ENCODE measurements around the gene MYH7B.

The MYH7B gene

DNA sequence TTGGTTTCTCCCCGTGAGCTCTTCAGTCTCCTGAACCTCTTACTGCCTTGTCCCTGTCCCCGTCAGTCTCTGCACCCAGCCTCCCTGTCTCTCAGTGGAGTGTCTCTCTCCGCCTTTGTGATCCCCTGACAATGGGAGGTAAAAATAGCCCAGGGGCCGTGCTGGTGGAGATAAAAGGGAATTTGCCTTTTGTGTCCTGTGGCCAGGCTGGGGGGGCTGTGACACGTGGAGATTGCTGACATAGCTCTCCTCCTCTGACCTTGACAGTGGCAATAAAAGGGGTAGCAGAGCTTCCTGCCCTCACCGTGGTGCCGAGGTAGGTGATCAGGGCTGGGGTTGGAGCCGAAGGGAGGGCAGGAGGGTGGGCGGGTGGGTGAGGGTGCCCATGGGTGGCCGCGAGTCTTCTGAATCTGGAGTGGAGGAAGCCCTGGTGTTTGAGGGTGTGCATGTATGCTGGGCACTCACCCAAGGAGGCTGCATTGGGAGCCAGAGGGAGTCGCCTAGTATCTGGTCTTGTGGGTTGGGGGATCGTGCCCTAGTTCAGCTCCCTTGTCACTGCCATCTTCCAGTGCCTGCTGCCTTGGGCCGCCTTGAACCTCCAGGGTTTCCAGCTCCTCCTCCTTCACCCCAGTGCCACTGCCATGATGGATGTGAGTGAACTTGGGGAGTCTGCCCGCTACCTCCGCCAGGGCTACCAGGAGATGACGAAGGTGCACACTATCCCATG lies 21.9 kb downstream of the MYH7B start:
- no peak for DNase-seq (ENCODE audit: low read depth)

DNA sequence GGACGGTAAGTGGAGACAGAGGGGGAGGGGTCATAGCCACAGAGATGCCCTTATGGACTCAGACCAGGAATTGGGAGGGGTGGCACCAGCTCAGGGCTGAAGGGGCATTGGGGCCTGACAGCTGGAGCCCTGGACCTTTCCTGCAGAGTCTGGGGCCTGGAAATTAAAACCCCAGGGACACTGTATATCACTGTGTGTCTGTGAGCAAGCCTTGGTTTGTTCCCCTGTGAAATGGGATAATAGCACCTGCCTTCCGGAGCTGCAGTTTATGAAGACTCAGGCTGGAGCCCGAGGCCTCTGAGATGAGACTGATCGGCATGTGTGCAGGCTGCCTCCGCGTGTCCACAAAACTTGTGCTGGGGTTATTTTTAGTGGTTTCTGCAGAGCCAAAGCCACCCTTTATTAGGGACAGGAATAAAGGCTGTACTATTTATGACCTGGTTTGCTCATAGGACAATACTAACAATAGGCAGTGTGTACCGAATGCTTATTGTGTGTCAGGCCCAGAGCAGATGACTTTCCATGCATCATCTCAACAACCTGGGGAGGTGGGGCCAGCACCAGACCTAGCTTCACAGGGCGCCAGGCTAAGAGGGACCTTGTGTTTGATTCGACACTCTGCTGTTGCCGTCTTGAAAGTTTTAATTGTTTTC lies 22.6 kb downstream of the MYH7B start:
- no peak for DNase-seq (ENCODE audit: low read depth)

DNA sequence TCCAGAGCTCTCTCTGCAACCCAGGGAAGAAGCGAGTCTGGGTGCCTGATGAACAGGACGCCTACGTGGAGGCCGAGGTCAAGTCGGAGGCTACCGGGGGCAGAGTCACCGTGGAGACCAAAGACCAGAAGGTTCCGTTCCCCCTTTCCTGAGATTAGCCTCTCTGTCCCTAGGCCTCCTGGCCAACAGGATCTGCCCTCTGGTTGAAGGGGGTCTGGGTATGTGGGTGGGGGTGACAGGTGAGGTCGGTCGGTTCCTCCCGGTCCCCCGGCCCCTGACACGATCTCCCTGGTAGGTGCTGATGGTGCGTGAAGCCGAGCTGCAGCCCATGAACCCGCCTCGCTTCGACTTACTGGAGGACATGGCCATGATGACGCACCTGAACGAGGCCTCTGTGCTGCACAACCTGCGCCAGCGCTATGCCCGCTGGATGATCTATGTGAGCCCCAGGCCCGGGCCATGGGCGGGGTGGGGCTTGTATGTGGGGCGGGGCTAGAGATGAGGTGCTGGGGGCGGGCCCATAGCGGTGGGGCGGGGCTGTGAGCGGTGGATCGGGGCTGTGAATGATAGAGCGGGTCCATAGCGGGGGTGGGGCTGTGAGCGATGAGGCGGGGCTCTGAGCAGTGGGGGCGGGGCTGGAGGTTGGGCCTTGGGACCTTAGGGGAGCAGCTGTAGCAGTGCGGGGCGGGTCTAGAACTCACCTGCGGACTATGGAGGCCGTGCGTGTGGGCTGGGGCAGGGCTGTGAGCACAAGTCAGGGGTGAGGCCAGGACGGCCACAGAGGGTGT lies 23.9 kb downstream of the MYH7B start:
- DNase-seq (ENCODE audit: low read depth): no peak

DNA sequence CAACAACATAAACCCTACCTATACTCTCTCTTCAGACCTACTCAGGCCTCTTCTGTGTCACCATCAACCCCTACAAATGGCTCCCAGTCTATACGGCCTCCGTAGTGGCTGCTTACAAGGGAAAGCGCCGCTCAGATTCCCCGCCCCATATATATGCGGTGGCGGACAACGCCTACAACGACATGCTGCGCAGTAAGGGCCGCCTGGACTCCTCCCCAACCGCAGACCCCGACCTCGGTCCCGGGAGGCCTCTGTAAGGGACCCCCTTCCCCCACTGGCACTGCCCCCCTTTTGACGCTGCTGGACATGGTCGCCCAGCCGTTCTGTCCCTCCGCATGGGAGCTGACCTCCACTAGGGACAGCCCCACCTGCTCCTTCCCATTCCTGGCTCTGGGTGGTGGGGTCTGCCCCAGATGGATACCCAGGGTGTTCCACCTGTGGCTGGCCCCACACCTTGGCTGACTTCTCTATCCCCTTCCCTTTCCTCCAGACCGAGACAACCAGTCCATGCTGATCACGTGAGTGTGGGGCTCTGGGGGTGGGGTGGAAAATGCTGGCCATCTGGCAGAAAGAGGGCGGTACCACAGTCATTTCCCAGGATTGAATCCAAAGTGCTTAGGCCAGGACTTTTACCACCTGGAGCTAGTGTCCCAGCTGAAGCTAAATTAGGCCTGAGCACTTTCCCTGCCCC lies 25.0 kb downstream of the MYH7B start:
- no peak for DNase-seq (ENCODE audit: low read depth)

DNA sequence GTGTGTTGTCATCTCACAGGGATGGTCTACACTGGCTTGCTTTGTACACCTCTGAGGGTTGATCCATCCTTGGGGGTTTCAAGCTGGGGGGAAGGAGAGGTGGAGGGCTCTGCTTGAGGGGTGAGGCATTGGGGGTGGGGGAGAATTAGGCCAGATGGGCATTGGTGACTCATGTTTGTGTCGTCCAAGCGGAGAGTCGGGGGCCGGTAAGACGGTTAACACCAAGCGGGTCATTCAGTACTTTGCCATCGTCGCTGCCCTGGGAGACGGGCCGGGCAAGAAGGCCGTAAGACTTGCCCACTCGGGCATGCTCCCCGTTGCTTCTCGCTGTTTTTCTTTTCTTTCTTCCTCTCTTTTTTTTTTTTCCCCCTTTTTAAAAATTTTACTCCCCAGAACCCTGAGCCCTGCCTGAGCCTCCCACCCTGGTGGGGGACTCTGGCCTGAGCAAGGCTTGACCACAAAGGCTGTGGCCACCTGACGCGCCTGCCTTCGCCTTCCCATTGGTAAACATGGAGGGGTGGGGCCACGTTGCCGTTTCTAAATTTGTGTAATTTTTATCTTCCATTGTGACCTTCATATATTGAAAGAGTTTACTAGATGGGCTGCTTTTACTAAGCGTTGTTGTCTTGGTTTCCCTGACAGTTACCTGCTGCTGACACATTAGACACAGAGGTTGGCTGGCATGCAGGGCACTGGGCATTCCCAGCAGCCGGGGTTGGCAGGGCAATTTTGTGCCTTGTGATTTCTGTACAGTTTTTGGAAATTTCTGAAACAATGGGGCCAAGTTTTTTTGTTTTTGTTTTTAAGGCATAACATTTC lies 26.8 kb downstream of the MYH7B start:
- DNase-seq (ENCODE audit: low read depth): no peak

DNA sequence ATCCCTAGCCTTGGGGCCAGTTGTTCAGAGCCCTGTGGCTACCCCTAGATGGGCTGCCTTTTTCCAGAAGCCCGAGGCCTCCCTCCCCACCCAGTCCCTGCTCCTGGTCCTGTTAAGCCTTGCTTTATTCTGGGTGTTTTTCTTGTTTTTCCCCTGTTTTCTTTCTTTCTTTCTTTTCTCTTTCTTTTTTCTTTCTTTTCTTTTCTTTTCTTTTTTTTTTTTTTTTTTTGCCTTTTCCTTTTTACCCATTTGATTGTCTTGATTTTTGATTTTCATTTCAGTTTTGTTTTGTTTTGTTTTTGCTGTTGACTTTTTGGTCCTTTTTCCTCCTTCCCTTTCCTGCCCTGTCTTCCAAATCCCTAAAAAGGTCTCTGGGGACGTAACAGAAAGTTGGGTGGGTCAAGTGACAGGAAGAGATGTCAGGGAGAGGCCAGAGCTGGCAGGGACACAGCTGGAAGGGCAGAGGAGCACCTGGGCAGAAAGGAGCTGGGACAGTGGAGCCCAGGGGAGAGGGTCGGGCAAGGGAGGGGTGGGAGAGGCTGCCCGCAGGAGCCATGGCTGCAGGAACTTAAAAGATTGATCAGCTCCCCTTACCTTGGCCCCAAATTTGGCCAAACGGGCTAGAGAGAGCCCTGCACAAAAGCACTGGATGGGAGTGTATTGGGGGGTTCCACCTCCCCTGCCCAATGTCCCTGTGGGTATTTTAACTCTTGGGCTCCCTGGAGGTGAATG lies 27.6 kb downstream of the MYH7B start:
- DNase-seq (ENCODE audit: low read depth): no peak

DNA sequence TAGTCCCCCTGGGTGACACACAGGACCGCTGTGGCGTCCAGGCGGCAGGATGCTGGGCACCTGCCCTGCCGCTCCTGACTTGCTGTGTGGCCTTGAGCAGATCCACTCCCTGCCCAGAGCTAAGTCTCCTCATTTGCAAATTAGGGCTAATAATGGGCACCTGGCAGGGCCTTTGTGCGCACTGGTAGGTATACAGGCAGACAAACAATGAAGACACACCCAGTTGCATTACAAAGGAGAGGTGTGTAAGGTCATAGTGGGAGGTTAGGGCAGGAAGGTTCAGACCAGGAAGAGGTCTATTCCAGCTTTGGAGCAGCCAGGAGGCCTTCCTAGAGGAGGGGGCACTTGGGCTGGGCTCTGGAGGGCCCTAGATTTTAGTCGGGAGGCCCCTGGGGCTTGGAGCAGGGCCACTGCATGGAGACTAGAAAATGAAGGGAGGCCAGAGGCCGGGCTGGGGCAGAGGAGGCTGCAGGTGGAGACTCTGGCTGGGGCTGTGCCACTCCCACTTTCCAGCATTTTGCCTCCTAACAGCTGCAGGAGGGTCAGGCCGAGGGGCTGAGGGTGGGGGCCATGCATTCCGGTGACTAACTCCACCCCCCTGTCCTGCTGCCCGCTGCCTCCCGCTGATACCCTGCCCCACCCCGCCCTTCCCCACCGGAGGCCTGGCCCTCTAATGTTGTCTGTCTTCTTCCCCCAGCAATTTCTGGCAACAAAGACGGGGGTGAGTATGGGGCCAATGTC lies 28.5 kb downstream of the MYH7B start:
- DNase-seq (ENCODE audit: low read depth): no peak

DNA sequence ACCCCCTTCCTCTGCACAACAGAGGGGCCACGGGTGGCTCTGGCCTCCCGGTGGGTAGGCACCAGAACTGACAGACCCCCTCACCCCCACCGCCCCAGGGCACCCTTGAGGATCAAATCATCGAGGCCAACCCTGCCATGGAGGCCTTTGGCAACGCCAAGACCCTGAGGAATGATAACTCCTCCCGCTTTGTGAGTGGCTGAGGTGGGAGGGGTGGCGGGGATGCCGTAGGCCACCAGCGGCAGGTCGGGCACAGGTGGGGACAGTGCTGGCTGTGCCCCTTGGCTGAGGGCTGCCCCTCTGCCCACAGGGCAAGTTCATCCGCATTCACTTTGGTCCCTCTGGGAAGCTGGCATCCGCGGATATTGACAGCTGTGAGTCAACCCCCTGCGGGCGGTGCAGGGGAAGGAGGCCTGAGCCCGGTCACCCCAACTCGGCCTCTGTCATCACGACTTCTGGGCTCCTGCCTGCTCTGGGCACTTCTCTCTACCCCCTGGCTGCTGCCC lies 29.1 kb downstream of the MYH7B start:
- no peak for DNase-seq (ENCODE audit: low read depth)

DNA sequence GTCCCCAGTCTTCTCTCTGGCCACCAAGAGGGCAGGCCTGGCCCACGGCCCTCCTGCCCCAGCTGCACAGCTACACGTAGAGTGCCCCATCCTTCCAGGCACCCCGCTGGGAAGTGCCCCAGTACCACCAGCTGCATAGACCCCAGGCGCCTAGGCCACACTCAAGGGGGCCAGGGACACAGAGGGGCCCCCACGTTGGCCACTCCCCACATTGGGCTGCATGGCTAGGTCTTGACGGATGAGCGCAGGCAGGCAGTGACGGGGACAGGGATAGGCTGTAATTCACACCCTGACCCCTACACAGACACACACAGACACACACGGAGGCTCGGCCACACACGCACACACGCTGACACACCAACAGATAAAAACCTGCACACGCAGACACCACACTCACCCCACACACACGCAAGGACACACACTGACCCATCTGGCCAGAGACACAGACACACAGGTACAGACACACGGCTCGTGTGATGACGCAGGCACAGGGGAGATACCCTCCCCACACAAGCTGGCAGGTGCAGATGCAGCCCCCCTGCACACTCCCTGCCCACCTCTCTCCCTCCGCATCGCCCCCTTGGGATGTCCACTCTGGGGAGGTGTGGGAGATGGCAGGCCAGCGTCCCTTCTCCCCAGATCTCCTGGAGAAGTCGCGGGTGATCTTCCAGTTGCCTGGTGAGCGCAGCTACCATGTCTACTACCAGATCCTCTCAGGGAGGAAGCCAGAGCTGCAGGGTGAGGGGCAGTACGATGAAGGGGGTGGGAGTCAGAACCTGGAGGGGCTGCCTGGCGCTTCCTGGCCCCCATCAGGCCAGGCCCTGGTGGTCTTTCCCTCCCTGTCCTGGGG lies 30.0 kb downstream of the MYH7B start:
- no peak for DNase-seq (ENCODE audit: low read depth)

DNA sequence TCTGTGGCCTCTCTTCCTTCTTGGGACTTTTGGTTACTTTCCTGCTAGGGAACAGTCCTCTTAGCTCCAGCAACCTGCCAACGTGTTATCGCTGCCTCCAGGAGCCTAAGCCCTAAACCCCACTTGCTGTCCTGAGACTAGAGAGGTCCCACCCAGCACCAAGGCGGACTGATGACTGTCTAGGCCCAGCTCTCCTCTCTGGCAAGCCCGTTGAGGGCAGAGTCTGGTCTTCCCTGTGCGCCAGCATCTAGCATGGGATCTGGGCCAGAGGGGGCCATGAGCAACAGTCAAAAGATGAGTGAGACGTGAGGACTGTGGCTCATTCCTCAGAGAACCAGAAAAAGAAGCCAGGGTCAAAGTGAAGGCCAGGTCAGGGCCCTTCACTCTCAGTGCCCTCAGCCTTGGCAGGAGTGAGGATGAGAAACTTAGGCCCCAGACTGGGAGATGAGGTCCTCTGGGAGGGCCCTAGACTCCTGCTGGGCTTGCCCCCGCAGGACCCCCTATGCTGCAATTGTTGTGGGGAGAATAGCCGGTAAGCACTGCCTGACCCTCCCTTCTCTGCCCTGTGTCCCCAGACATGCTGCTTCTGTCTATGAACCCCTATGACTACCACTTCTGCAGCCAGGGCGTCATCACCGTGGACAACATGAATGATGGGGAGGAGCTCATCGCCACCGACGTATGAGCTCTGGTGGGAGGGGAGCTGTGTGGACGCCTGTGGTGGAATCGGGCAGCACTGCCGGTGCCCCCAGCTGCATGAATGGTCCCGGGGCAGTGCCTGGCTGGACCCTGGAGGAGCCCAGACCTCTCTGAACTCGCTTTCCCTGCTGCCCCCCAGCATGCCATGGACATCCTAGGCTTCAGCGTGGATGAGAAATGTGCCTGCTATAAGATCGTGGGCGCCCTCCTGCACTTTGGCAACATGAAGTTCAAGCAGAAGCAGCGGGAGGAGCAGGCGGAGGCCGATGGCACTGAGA lies 30.9 kb downstream of the MYH7B start:
- DNase-seq (ENCODE audit: low read depth): no peak

DNA sequence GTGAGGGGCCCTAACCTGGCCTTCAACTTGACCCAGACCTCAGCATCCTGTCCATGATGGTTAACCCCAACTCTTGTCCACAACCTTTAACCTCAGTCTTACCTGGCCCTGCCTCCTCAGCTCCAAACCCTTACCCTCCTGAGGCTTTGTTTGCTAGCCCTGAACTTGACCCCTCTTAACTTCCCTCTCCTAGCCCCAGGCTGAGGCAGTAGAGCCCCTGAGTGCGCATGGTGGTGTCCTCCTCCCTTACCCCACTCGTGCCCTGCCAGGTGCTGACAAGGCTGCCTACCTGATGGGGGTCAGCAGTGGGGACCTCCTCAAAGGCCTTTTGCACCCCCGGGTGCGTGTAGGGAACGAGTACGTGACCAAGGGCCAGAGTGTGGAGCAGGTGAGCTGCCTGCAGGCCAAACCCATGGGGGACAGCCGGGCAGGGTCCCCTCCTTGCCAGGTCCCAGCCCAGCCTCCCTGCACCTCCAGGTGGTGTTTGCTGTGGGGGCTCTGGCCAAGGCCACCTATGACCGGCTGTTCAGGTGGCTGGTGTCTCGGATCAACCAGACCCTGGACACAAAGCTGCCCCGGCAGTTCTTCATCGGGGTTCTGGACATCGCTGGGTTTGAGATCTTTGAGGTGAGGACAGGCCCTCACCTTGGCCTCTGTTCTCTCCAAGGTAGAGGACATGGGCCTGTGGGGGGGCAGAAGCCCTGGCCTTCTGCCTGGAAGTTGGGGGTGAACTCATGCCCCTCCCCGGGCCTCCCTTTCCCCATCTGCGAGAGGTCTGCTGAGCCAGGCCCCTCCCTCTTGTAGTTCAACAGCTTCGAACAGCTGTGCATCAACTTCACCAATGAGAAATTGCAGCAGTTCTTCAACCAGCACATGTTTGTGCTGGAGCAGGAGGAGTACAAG lies 31.9 kb downstream of the MYH7B start:
- DNase-seq (ENCODE audit: low read depth): no peak

DNA sequence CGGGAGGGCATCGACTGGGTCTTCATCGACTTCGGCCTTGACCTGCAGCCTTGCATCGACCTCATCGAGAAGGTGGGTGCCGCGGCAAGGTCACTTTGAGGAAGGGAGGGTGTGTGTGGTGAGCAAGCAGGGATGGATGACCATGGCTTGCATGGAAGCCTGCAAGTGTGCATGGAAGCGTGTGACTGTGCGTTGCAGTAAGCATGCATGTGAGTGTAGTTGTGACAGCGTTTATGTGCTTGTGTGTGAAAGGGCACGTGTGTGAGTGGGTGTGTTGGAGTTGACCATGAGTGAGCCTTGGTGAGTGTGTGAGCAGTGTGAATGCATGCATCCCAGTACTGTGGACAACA lies 32.5 kb downstream of the MYH7B start:
- DNase-seq (ENCODE audit: low read depth): no peak

DNA sequence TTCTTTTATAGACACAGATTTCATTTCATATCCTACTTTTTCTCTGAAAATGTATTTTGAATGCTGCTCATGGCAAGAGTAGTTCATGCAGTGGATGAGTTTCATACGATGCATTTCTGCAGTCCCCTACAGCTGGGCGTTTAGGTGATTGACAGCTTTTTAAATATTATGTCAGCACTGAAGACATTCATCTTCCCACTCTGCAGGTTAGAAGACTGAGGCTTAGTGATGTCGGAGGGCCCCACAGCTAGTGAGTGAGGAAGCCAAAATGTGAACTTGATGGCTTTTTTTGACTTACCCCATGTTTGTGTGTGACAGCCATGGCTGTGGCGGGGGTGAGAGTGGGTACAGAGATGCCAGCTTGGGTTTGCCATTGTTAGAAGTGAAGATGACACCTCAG lies 33.5 kb downstream of the MYH7B start:
- DNase-seq (ENCODE audit: low read depth): no peak

DNA sequence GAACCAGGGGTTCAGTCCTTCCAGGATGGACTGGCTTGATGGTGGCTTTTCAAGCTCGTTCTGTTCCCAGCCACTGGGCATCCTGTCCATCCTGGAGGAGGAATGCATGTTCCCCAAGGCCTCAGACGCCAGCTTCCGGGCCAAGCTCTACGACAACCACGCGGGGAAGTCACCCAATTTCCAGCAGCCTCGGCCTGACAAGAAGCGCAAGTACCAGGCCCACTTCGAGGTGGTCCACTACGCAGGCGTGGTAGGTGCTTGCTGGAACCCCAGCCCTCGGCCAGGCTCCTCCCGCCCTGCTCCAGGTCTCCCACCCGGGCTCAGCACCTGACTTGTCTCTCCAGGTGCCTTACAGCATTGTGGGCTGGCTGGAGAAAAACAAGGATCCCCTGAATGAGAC lies 34.0 kb downstream of the MYH7B start:
- DNase-seq (ENCODE audit: low read depth): no peak

DNA sequence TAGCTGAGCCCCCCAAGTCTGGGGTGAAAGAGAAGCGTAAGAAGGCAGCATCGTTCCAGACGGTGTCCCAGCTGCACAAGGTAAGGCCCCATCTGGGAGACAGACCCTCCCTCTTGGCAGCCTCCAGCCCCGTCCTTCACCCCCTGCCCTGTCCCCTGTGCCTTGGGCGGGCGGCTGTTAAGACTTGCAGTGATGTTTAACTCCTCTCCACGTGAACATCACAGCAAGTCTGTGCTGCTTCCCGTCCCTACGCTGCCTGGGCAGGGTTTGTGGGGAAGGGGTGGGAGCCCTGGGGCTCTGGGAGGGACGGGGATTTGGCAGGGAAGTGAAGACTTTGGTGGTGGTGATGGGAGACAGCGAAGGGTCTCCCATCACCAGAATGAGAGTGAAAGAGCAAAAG lies 34.6 kb downstream of the MYH7B start:
- no peak for DNase-seq (ENCODE audit: low read depth)

DNA sequence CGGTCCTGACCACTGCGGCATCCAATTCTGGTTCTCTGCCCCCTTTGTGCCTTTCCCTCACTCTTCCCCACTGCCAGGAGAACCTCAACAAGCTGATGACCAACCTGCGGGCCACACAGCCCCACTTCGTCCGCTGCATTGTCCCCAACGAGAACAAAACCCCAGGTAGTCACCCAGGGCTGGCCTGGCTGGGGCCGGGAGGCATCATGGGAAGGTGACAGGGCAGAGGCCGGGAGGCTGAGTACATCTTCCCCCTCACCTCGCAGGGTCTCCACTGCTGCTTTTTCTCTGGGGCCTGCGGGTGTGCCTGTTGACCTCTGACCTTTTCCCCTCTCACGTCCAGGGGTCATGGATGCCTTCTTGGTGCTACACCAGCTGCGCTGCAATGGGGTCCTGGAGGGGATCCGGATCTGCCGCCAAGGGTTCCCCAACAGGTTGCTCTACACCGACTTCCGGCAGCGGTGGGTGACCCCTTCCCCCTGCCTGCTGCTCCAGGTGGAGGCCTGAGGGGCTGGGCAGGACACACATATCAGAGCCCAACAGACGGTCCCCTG lies 35.1 kb downstream of the MYH7B start:
- DNase-seq (ENCODE audit: low read depth): no peak
